ENCODE data around the gene HOXA9. TPM values are rescaled to one million over a fixed set of nuclear protein-coding genes. Genes with fewer than 3 reads are reported as not detected.

HOXA9 gene
- total RNA-seq, 3 donors from 2014 or later, result 7.5 to 18.4 (median 9.0) TPM

DNA sequence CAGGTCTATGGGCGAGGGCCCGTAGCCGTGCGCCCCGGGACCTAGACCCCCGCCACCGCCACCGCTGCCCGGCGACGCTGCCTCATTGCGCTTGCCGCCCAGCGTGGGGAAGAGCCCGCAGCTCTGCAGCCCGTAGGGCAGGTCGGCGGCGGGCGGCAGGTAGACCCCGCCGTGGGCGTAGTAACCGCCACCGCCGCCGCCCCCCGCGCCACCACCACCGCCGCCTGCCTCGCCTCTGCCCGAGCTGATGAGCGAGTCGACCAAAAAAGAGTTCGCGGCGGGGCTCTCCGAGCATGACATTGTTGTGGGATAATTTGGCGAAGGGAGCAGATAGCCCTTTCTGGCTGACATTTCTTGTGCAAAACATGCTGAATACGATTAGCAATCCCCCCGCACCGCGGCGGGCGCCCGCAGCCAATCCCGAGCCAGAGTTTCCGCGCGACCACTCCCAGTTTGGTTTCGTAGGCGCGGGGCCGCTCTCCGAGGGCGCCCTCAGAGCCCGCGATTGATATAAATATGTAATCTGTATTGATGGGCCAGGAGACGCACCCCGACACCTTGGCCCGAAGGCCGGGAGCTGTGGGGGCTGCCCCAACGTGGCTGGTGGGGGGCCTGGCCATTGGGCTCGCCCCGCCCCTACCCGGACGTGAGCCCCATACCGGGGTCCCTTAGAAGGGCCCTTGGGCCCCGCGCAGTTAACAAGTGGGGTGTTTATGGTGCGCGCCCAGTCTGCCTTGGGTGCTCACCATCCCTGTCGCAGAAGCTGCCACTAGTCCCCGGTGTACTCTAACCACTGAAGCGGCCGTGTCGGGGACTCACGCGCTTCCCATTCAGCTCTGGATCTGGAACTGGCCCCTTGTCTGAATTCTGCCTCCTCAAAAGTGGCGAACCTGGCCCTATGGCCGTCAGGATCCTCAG is 8.9 kb upstream of the HOXA9 start, which contains the start of gene HOXA10:
TSS of gene HOXA10 (minus strand) at position 365 of the 918 bp plus-strand sequence. CDS start at position 351, 14 bp downstream.
- TF ChIP-seq CTCF (IDR thresholded peaks at IDR 0.05), result no peak
- Histone ChIP-seq H3K27me3 (peaks cover 3 to 67% of the 10 kb centered on the region in 2 donors), H3K9me3 (no peaks in the 10 kb centered on the region), H3K4me3 (peak within 1 kb of the TSS; percentile 62 to 91 (median 76)), H3K27ac (peak within 1 kb of the TSS; percentile 82 to 91), H3K4me1 (no peaks in the 10 kb centered on the region), H3K36me3 (no peaks in the 10 kb centered on the region)
- intact Hi-C loops (cut with DNase I; ENCODE audit: low total_unique reads), result loop anchor here (10.0 kb wide), 1 partner anchor 1319 kb away; no protein-coding TSS in a partner anchor
- DNase-seq (ENCODE audit: low spot score in 2 of 2), result peak in 1 of 2 donors; percentile 48

DNA sequence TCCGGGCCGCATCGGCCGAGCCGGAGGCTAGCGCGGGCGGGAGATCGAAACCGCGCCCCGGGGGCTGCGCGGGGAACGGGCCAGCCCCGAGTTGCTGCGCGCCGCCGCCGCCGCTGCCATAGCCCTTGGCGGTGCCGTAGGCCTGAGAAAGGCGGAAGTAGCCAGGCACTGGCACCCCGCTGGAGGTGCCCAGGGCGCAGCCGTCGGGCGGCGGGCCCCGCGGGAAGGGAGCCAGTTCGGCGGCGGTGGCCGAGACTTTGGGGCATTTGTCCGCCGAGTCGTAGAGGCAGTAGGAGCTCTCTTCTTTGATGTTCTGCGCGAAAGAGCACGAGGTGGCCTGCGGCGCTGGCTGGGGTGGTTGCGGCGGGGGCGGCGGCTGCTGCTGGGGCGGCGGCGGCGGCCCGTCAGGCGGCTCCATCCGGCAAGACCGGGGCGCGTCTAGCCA is 8.2 kb upstream of the HOXA9 start:
- H3K27me3 ChIP-seq, result peaks cover 3 to 69% of the 10 kb centered on the region in 2 donors
- H3K36me3 ChIP-seq, result no peaks in the 10 kb centered on the region
- H3K27ac ChIP-seq, result peak overlapping the region; percentile 82 to 91
- intact Hi-C loops (cut with DNase I; ENCODE audit: low total_unique reads), result loop anchor here (10.0 kb wide), 1 partner anchor 1319 kb away; no protein-coding TSS in a partner anchor
- no peaks in the 10 kb centered on the region for H3K9me3 ChIP-seq
- H3K4me1 ChIP-seq, result no peaks in the 10 kb centered on the region
- peak in 1 of 2 donors; percentile 49 for DNase-seq (ENCODE audit: low spot score in 2 of 2)
- H3K4me3 ChIP-seq, result peak overlapping the region; percentile 62 to 91 (median 76)
- TF ChIP-seq POLR2A (IDR thresholded peaks at IDR 0.05) (no peak), POLR2AphosphoS5 (IDR thresholded peaks at IDR 0.05) (peak in 1 of 3 donors; percentile 20), CTCF (IDR thresholded peaks at IDR 0.05) (no peak)

DNA sequence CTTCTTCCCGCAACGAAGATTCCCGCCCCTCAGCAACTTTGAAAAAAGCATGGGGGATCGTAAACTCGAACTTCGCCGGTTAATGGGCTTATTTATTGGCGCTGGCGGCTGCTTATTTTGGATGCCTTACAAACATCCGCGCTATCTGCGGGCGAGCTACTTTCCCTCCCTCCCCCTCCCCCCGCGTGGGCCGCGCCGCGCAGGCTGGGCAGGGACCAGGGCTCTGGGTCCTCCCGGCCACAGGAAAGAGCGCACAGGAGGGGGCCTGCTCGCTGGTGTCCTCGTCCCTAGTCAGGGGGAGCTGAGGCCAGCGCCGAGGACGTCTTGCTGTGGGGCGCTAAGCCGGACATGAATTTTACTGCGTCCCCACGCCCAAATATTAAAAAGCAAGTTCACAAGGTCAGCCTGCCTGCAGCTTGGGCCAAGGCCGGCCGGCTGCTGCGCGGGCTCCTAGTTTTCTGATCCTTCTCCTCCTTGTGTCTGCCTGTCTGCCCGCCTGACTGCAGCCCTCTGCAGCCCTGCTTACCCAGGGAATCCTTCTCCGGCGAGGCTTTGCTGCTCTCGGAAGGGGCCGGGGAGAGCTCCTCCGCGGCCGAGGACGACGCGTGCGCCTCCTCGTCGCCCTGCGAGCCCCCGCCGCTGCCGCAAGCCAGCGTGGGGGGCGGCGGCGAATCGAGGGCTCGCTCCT is 7.6 kb upstream of the HOXA9 start:
- Histone ChIP-seq H3K9me3 (no peaks in the 10 kb centered on the region), H3K4me1 (no peaks in the 10 kb centered on the region), H3K27me3 (peaks cover 3 to 75% of the 10 kb centered on the region in 2 donors), H3K27ac (peak overlapping the region; percentile 82 to 91), H3K4me3 (peak overlapping the region; percentile 62 to 91 (median 76)), H3K36me3 (no peaks in the 10 kb centered on the region)
- intact Hi-C loops (cut with DNase I; ENCODE audit: low total_unique reads), result loop anchor here (10.0 kb wide), 1 partner anchor 1318 kb away; no protein-coding TSS in a partner anchor
- no peak for TF ChIP-seq POLR2A (IDR thresholded peaks at IDR 0.05)
- TF ChIP-seq POLR2AphosphoS5 (IDR thresholded peaks at IDR 0.05), result peak in 1 of 3 donors; percentile 30
- TF ChIP-seq CTCF (IDR thresholded peaks at IDR 0.05), result no peak
- DNase-seq (ENCODE audit: low spot score in 2 of 2), result peak in 1 of 2 donors; percentile 59

GRCh38 chr7:27172315-27172774 is 7.0 kb upstream of the HOXA9 start:
- Histone ChIP-seq H3K4me3 (peak overlapping the region; percentile 62 to 91 (median 76)), H3K36me3 (no peaks in the 10 kb centered on the region)

More at GRCh38 chr7:27172315-27172774, 7.0 kb upstream of the HOXA9 start:
- DNase-seq (ENCODE audit: low spot score in 2 of 2), result peak in 1 of 2 donors; percentile 45
- intact Hi-C loops (cut with DNase I; ENCODE audit: low total_unique reads), result loop anchor here (10.0 kb wide), 1 partner anchor 1318 kb away; no protein-coding TSS in a partner anchor
- peaks cover 3 to 75% of the 10 kb centered on the region in 2 donors for H3K27me3 ChIP-seq
- no peaks in the 10 kb centered on the region for H3K9me3 ChIP-seq
- H3K27ac ChIP-seq, result peak overlapping the region; percentile 82 to 91
- TF ChIP-seq CTCF (IDR thresholded peaks at IDR 0.05), result no peak
- no peak for TF ChIP-seq POLR2AphosphoS5 (IDR thresholded peaks at IDR 0.05)
- no peak for TF ChIP-seq POLR2A (IDR thresholded peaks at IDR 0.05)
- no peaks in the 10 kb centered on the region for H3K4me1 ChIP-seq
